IMR-90 (cell line): ENCODE data around the gene S100B. TPM values are rescaled to one million over a fixed set of nuclear protein-coding genes. Genes with fewer than 3 reads are reported as not detected.

Source experiments
- ATAC-seq: fragments of 200-7000 bp; cut with Tn5 transposase; 2 replicates; pipeline ENCODE4 v1.9.1; 2020; ENCODE audit warnings: low read depth, mild to moderate bottlenecking, moderate library complexity
- BruUV-seq: library from RNA; stranded (reverse); fragments of 400-500 nt; replicated peaks from 2 replicates; lab custom pipeline; 2021; lab: Mats Ljungman, UMichigan
- CTCF ChIA-PET: fragments of 300-600 bp; formaldehyde crosslinking; extraction: SDS; loops from one replicate; lab custom pipeline; 2021; ENCODE audit warnings: antibody characterized with exemption; lab: Yijun Ruan, JAX
- POLR2A ChIA-PET: fragments of 300-600 bp; sonication (Branson Sonifier 250); formaldehyde crosslinking; loops from one replicate; lab custom pipeline; 2022; ENCODE audit warnings: antibody characterized with exemption; ENCODE audit not compliant: unreplicated experiment; lab: Charles Lee
- DNase-seq: peaks from one replicate; pipeline ENCODE4 v3.0.0; 2013
- H2AFZ ChIP-seq: replicated peaks from 2 replicates; pipeline ENCODE3; 2013; ENCODE audit warnings: low read length, mild to moderate bottlenecking; ENCODE audit not compliant: poor library complexity
- H2AK5ac ChIP-seq: 2 replicates; pipeline ENCODE4 v1.6.1; 2013; ENCODE audit warnings: low read depth, low read length, inconsistent platforms
- H2AK9ac ChIP-seq: replicated peaks from 2 replicates; pipeline ENCODE3; 2013; ENCODE audit warnings: mild to moderate bottlenecking, low read depth, low read length, moderate library complexity; ENCODE audit not compliant: poor library complexity
- H2BK120ac ChIP-seq: 2 replicates; pipeline ENCODE4 v1.6.1; 2013; ENCODE audit warnings: low read depth, low read length, inconsistent platforms
- H2BK15ac ChIP-seq: 3 replicates; pipeline ENCODE4 v1.6.1; 2013; ENCODE audit warnings: low read depth, low read length, inconsistent platforms
- H2BK20ac ChIP-seq: 2 replicates; pipeline ENCODE4 v1.6.1; 2013; ENCODE audit warnings: low read depth, mild to moderate bottlenecking, inconsistent platforms, low read length, moderate library complexity
- H2BK5ac ChIP-seq: 2 replicates; pipeline ENCODE4 v1.6.1; 2013; ENCODE audit warnings: mild to moderate bottlenecking, low read depth, low read length, inconsistent platforms; ENCODE audit not compliant: poor library complexity, severe bottlenecking
- H3K14ac ChIP-seq: replicated peaks from 2 replicates; pipeline ENCODE4 v1.6.1; 2013; ENCODE audit warnings: low read depth, low read length, inconsistent platforms
- H3K18ac ChIP-seq: 2 replicates; pipeline ENCODE4 v1.6.1; 2013; ENCODE audit warnings: low read depth, low read length, control low read depth
- H3K23ac ChIP-seq: 2 replicates; pipeline ENCODE4 v1.6.1; 2013; ENCODE audit warnings: low read depth, low read length, inconsistent platforms
- H3K27ac ChIP-seq: 2 replicates; pipeline ENCODE4 v1.5.1; 2013; ENCODE audit warnings: mild to moderate bottlenecking, control low read depth, low read length; ENCODE audit not compliant: insufficient read depth
- H3K27me3 ChIP-seq: 2 replicates; pipeline ENCODE4 v1.6.1; 2013; ENCODE audit warnings: low read length; ENCODE audit not compliant: control insufficient read depth, insufficient read depth
- H3K36me3 ChIP-seq: 2 replicates; pipeline ENCODE4 v1.6.1; 2013; ENCODE audit warnings: low read length, mixed read lengths; ENCODE audit not compliant: control insufficient read depth, insufficient read depth
- H3K4ac ChIP-seq: 2 replicates; pipeline ENCODE4 v1.6.1; 2013; ENCODE audit warnings: low read depth, low read length, inconsistent platforms
- H3K4me1 ChIP-seq: 2 replicates; pipeline ENCODE4 v1.6.1; 2013; ENCODE audit warnings: low read length, mixed read lengths; ENCODE audit not compliant: control insufficient read depth, insufficient read depth
- H3K4me2 ChIP-seq: 2 replicates; pipeline ENCODE4 v1.6.1; 2013; ENCODE audit warnings: low read depth, mild to moderate bottlenecking, control low read depth, low read length, moderate library complexity
- H3K4me3 ChIP-seq: 2 replicates; pipeline ENCODE4 v1.5.1; 2013; ENCODE audit warnings: low read depth, mild to moderate bottlenecking, control low read depth, low read length, moderate library complexity; ENCODE audit not compliant: insufficient read depth
- H3K56ac ChIP-seq: 2 replicates; pipeline ENCODE4 v1.6.1; 2013; ENCODE audit warnings: low read length, inconsistent platforms; ENCODE audit not compliant: insufficient read depth; ENCODE audit errors: extremely low read depth
- H3K79me1 ChIP-seq, 2 experiments: 2 replicates each; pipeline ENCODE4 v1.6.1; 2013; ENCODE audit warnings: low read length in 2 of 2, inconsistent platforms in 1 of 2, low read depth in 1 of 2
- H3K9ac ChIP-seq: 2 replicates; pipeline ENCODE4 v1.6.1; 2013; ENCODE audit warnings: low read depth, low read length, control low read depth
- H3K9me1 ChIP-seq: 2 replicates; pipeline ENCODE4 v1.6.1; 2013; ENCODE audit warnings: low read length, inconsistent platforms; ENCODE audit not compliant: insufficient read depth
- H3K9me3 ChIP-seq: 2 replicates; pipeline ENCODE4 v1.6.1; 2013; ENCODE audit warnings: low read length; ENCODE audit not compliant: control insufficient read depth, insufficient read depth
- H4K20me1 ChIP-seq: 2 replicates; pipeline ENCODE4 v1.6.1; 2013; ENCODE audit warnings: low read length, inconsistent platforms; ENCODE audit not compliant: insufficient read depth
- H4K5ac ChIP-seq: 2 replicates; pipeline ENCODE4 v1.6.1; 2013; ENCODE audit warnings: mild to moderate bottlenecking, low read depth, low read length, control low read depth
- H4K8ac ChIP-seq, 2 experiments: 2 replicates each; pipeline ENCODE4 v1.6.1; 2013; ENCODE audit warnings: low read depth in 2 of 2, low read length in 2 of 2, control low read depth in 1 of 2, inconsistent platforms in 1 of 2
- H4K91ac ChIP-seq: 2 replicates; pipeline ENCODE4 v1.6.1; 2013; ENCODE audit warnings: low read depth, low read length, inconsistent platforms; ENCODE audit not compliant: insufficient read depth
- BHLHE40 ChIP-seq: fragments of 150-350 bp; IDR thresholded peaks from 2 replicates; pipeline ENCODE4 v1.6.1; 2016; ENCODE audit warnings: mild to moderate bottlenecking, low read depth, low read length
- CEBPB ChIP-seq: IDR thresholded peaks from 2 replicates; pipeline ENCODE4 v1.6.1; 2012; ENCODE audit warnings: low read depth, low read length, improper control_type of control experiment
- CHD1 ChIP-seq: IDR thresholded peaks from 2 replicates; pipeline ENCODE4 v1.6.1; 2012; ENCODE audit warnings: low read depth, low read length, improper control_type of control experiment
- FOS ChIP-seq: fragments of 150-350 bp; IDR thresholded peaks from 2 replicates; pipeline ENCODE4 v1.6.1; 2016; ENCODE audit warnings: low read depth, low read length
- MAFK ChIP-seq: IDR thresholded peaks from 2 replicates; pipeline ENCODE4 v1.6.1; 2012; ENCODE audit warnings: low read depth, low read length, improper control_type of control experiment
- MAZ ChIP-seq: IDR thresholded peaks from 2 replicates; pipeline ENCODE4 v1.6.1; 2012; ENCODE audit warnings: low read depth, mild to moderate bottlenecking, low read length, improper control_type of control experiment, moderate library complexity, borderline replicate concordance
- MXI1 ChIP-seq: IDR thresholded peaks from 2 replicates; pipeline ENCODE4 v1.6.1; 2012; ENCODE audit warnings: low read depth, mild to moderate bottlenecking, low read length, moderate library complexity, borderline replicate concordance
- NFE2L2 ChIP-seq: fragments of 150-350 bp; IDR thresholded peaks from 2 replicates; pipeline ENCODE4 v1.6.1; 2016; ENCODE audit warnings: low read depth, mild to moderate bottlenecking, low read length
- POLR2A ChIP-seq: IDR thresholded peaks from 2 replicates; pipeline ENCODE4 v1.6.1; 2012; ENCODE audit warnings: mild to moderate bottlenecking, low read depth, low read length
- RAD21 ChIP-seq: IDR thresholded peaks from 2 replicates; pipeline ENCODE4 v1.6.1; 2012; ENCODE audit warnings: low read length, improper control_type of control experiment
- RCOR1 ChIP-seq: IDR thresholded peaks from 2 replicates; pipeline ENCODE4 v1.6.1; 2012; ENCODE audit warnings: mild to moderate bottlenecking, low read length, improper control_type of control experiment; ENCODE audit not compliant: insufficient replicate concordance
- RFX5 ChIP-seq: IDR thresholded peaks from 2 replicates; pipeline ENCODE4 v1.8.0; 2012; ENCODE audit warnings: low read depth, mild to moderate bottlenecking, low read length, moderate library complexity
- SMC3 ChIP-seq: fragments of 150-350 bp; IDR thresholded peaks from 2 replicates; pipeline ENCODE4 v1.6.1; 2016; ENCODE audit warnings: low read depth, mild to moderate bottlenecking, antibody characterized with exemption, low read length, moderate library complexity
- WGBS, 2 experiments: methylation state at CpG; one replicate each; pipeline versions ENCODE4 v1.1.5 to v1.1.7; 2013; ENCODE audit warnings: missing lambda C conversion rate in 2 of 2; ENCODE audit not compliant: insufficient read length in 1 of 2; ENCODE audit errors: extremely low coverage in 2 of 2; 5-methylcytosine and 5-hydroxymethylcytosine counted together
- dilution Hi-C: fragments of 300-500 bp; cut with HindIII; formaldehyde crosslinking; loops from one replicate; pipeline ENCODE4 v1.14.3; 2018; ENCODE audit warnings: low sequenced_read_pairs; ENCODE audit not compliant: unreplicated experiment
- in situ Hi-C: fragments of 300-500 bp; cut with MboI; formaldehyde crosslinking; loops from 3 replicates; pipeline ENCODE4 v1.14.3; 2019; ENCODE audit warnings: low sequenced_read_pairs, inconsistent platforms, mixed read lengths
- intact Hi-C: fragments of 100-400 bp; cut with micrococcal nuclease; formaldehyde crosslinking; loops from 2 replicates; pipeline ENCODE4 v1.10.0; 2022
- polyA plus RNA-seq, 3 experiments: library from polyadenylated mRNA; depleted of rRNA; stranded (reverse); fragments of >200 nt; gene quantifications; 2 replicates each; pipeline ENCODE4 v1.2.3, GENCODE V29; 2012; ENCODE audit warnings: low replicate concordance in 1 of 3
- total RNA-seq: library from RNA; depleted of rRNA; stranded (reverse); fragments of >200 nt; gene quantifications from 2 replicates; pipeline ENCODE4 v1.2.3, GENCODE V29; 2012
- TF ChIP-seq, protein P1 (sequence below): fragments of 150-350 bp; IDR thresholded peaks from 2 replicates; pipeline ENCODE4 v1.6.1; 2016; ENCODE audit warnings: low read depth, mild to moderate bottlenecking, low read length, moderate library complexity, borderline replicate concordance
- TF ChIP-seq, protein P2 (sequence below): conservative IDR thresholded peaks from 2 replicates; pipeline ENCODE4 v1.5.1; 2012; ENCODE audit warnings: mild to moderate bottlenecking, low read depth, low read length, improper control_type of control experiment
- TF ChIP-seq, protein P3 (sequence below): fragments of 150-350 bp; IDR thresholded peaks from 2 replicates; pipeline ENCODE4 v1.6.1; 2017; ENCODE audit warnings: mild to moderate bottlenecking, antibody characterized with exemption, low read length, low read depth

S100B gene
- total and polyA plus RNA-seq, 2 of the 4 experiments (the other 2 are of a cell fraction), result 0.18 to 0.26 TPM

DNA sequence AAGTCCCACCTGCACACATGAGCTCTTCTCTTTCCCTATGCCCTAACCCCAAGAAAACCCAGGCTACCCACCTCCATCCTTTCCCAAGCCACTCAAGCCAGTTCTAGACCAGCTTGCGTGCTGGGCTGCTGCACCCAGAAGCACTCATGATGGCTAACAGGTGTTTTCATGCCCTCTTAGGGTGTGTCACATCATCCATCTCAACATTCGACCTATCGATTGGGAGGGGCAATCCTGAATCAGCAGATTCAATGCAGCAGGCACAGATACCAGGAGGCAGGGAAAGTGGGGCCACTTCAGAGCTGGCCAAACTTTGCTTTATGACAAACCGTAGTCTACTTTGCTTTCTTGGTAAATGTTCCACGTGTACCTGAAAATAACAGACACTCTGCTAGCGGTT lies 24.0 kb upstream of the S100B start:
- Histone ChIP-seq H2AFZ (no peak overlapping the region), H3K9ac (no peak overlapping the region), H3K18ac (no peak overlapping the region), H2AK5ac (no peak overlapping the region), H2BK15ac (no peak overlapping the region), H4K5ac (no peak overlapping the region), H3K4me2 (no peak overlapping the region), H3K56ac (no peak overlapping the region; the same call in 1 of the 2 replicates), H3K14ac (no peak overlapping the region), H3K9me3 (peaks cover 16% of the 10 kb centered on the region), H2AK9ac (no peak overlapping the region), H3K4ac (no peak overlapping the region), H2BK120ac (no peak overlapping the region), H3K4me1 (no peaks in the 10 kb centered on the region), H3K36me3 (no peaks in the 10 kb centered on the region), H3K9me1 (no peaks in the 10 kb centered on the region; the same call in 1 of the 2 replicates), H4K91ac (no peak overlapping the region), H2BK20ac (no peak overlapping the region), H3K79me1 (no peaks in the 10 kb centered on the region), H3K27ac (no peak overlapping the region), H3K4me3 (no peak overlapping the region), H4K8ac (no peak overlapping the region), H2BK5ac (no peak overlapping the region), H3K23ac (no peak overlapping the region), H3K27me3 (peaks cover 6% of the 10 kb centered on the region), H4K20me1 (no peaks in the 10 kb centered on the region)
- BruUV-seq, result no TSS peak
- ChIA-PET POLR2A (no interaction called here), CTCF (interaction anchor here (0.6 kb wide), 1 partner anchor 11 kb away, joined by 3 read pairs; no protein-coding TSS in a partner anchor)
- no peak for DNase-seq
- WGBS, 2 experiments, result 76% methylated on average over 4 of the region's 6 CpGs; no CpG with 5 or more reads in 1 of the 2 experiments
- in situ Hi-C loops (no loop called here), intact Hi-C loops (no loop called here), dilution Hi-C loops (no loop called here)
- no peak for TF ChIP-seq POLR2A
- TF ChIP-seq FOS, result no peak
- TF ChIP-seq, protein P1, sequence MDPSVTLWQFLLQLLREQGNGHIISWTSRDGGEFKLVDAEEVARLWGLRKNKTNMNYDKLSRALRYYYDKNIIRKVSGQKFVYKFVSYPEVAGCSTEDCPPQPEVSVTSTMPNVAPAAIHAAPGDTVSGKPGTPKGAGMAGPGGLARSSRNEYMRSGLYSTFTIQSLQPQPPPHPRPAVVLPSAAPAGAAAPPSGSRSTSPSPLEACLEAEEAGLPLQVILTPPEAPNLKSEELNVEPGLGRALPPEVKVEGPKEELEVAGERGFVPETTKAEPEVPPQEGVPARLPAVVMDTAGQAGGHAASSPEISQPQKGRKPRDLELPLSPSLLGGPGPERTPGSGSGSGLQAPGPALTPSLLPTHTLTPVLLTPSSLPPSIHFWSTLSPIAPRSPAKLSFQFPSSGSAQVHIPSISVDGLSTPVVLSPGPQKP, result no peak
- no peak for TF ChIP-seq MXI1
- TF ChIP-seq RFX5, result no peak
- no peak for TF ChIP-seq NFE2L2
- TF ChIP-seq, protein P2, sequence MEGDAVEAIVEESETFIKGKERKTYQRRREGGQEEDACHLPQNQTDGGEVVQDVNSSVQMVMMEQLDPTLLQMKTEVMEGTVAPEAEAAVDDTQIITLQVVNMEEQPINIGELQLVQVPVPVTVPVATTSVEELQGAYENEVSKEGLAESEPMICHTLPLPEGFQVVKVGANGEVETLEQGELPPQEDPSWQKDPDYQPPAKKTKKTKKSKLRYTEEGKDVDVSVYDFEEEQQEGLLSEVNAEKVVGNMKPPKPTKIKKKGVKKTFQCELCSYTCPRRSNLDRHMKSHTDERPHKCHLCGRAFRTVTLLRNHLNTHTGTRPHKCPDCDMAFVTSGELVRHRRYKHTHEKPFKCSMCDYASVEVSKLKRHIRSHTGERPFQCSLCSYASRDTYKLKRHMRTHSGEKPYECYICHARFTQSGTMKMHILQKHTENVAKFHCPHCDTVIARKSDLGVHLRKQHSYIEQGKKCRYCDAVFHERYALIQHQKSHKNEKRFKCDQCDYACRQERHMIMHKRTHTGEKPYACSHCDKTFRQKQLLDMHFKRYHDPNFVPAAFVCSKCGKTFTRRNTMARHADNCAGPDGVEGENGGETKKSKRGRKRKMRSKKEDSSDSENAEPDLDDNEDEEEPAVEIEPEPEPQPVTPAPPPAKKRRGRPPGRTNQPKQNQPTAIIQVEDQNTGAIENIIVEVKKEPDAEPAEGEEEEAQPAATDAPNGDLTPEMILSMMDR, result no peak
- TF ChIP-seq MAFK, result no peak
- TF ChIP-seq CHD1, result no peak
- TF ChIP-seq, protein P3, sequence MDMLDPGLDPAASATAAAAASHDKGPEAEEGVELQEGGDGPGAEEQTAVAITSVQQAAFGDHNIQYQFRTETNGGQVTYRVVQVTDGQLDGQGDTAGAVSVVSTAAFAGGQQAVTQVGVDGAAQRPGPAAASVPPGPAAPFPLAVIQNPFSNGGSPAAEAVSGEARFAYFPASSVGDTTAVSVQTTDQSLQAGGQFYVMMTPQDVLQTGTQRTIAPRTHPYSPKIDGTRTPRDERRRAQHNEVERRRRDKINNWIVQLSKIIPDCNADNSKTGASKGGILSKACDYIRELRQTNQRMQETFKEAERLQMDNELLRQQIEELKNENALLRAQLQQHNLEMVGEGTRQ, result no peak
- no peak for TF ChIP-seq RAD21
- no peak for TF ChIP-seq CEBPB
- no peak for TF ChIP-seq MAZ
- no peak for TF ChIP-seq RCOR1
- TF ChIP-seq SMC3, result no peak
- TF ChIP-seq BHLHE40, result no peak
- no peak for ATAC-seq
